H1 (cell line): ENCODE measurements around the gene TLR7. TPM values are rescaled to one million over a fixed set of nuclear protein-coding genes. Genes with fewer than 3 reads are reported as not detected.

Experiments used
- polyA plus RNA-seq, 7 experiments: library from polyadenylated mRNA; depleted of rRNA in 3 of 7; stranded (reverse) in 5 of 7; unstranded in 2 of 7; fragments of >200 nt in 5 of 7; fragments of 200-250 nt in 2 of 7; gene quantifications; 1 replicate in 5 of 7; 2 replicates in 1 of 7; 4 replicates in 1 of 7; pipeline versions ENCODE4 v1.2.1 to v1.2.3, GENCODE V29; 2011 to 2013; ENCODE audit warnings: missing spikeins in 2 of 7, mixed read lengths in 2 of 7
- total RNA-seq: library from RNA; stranded (reverse); fragmentation: NEBNext Ultra II Directional; extraction: Animal tissue kit (Norgen Biotek cat#: 25700); gene quantifications from 2 replicates; pipeline ENCODE4 v1.2.1, GENCODE V29; 2021

TLR7 gene
- total and polyA plus RNA-seq, 2 of the 8 experiments (the other 6 are each of a cell fraction or from before 2014, with no cell fraction given) = 0.02 TPM; not detected in 1

Other genes starting within 250 kb of the TLR7 start
- gene PRPS2, start 75.7 kb upstream of the TLR7 start, total RNA-seq = 29.0 and 31.4 TPM in 2 replicates
- 11.8 and 17.8 TPM in 2 replicates for gene PRPS2, start 75.7 kb upstream of the TLR7 start, polyA plus RNA-seq (2011; rRNA removed)
- gene TLR8, start 39.5 kb downstream of the TLR7 start, total RNA-seq = not detected in 2 replicates
- not detected in 2 replicates for gene TLR8, start 39.5 kb downstream of the TLR7 start, polyA plus RNA-seq (2011; rRNA removed)
- gene TMSB4X, start 108.0 kb downstream of the TLR7 start, total RNA-seq = 2,063 and 2,127 TPM in 2 replicates
- 898 and 2,112 TPM in 2 replicates for gene TMSB4X, start 108.0 kb downstream of the TLR7 start, polyA plus RNA-seq (2011; rRNA removed)
- not detected in 2 replicates for gene FAM9C, start 177.5 kb downstream of the TLR7 start, total RNA-seq
- gene FAM9C, start 177.5 kb downstream of the TLR7 start, polyA plus RNA-seq (2011; rRNA removed) = 0.03 TPM in 1 of 2 replicates, not detected in the other